Activated T-helper 1 cell treated with anti-CD3 and anti-CD28 coated beads, Interleukin-12 subunit alpha, Interleukin-12 subunit beta, Interleukin-2, Interleukin-4 antibody, amounts not matched to agents 30 ng/mL and 10 ng/mL and 1 ng/mL, durations not matched to agents 14 hours and 24 hours and 36 hours (primary cell): ENCODE measurements around the gene ELFN2. TPM values are rescaled to one million over a fixed set of nuclear protein-coding genes. Genes with fewer than 3 reads are reported as not detected.

Experiments
- DNase-seq: peaks from one replicate; pipeline ENCODE4 v3.0.0; 2021; ENCODE audit warnings: low spot score
- H3K27ac Mint-ChIP-seq: one replicate; pipeline ENCODE4 v1.8.0; 2021; ENCODE audit warnings: mild to moderate bottlenecking, mixed read lengths
- H3K27me3 Mint-ChIP-seq: one replicate; pipeline ENCODE4 v1.8.0; 2022; ENCODE audit warnings: mild to moderate bottlenecking, moderate library complexity, mixed read lengths; ENCODE audit not compliant: insufficient read depth
- H3K36me3 Mint-ChIP-seq: one replicate; pipeline ENCODE4 v1.8.0; 2021; ENCODE audit warnings: low read depth, mixed read lengths
- H3K4me1 Mint-ChIP-seq: one replicate; pipeline ENCODE4 v1.8.0; 2021; ENCODE audit warnings: low read depth, mixed read lengths
- H3K4me3 Mint-ChIP-seq: one replicate; pipeline ENCODE4 v1.8.0; 2021; ENCODE audit warnings: mild to moderate bottlenecking, moderate library complexity, mixed read lengths
- H3K9me3 Mint-ChIP-seq: one replicate; pipeline ENCODE4 v1.8.0; 2021; ENCODE audit warnings: mixed read lengths
- intact Hi-C: fragments of 100-400 bp; cut with micrococcal nuclease; formaldehyde crosslinking; loops from one replicate; pipeline ENCODE4 v1.15.1; 2024
- total RNA-seq: library from RNA; stranded (reverse); gene quantifications from 2 replicates; pipeline ENCODE4 v1.2.3, GENCODE V29; 2022

Gene ELFN2
- total RNA-seq, 1 donor from 2014 or later, result 0.08 TPM

DNA sequence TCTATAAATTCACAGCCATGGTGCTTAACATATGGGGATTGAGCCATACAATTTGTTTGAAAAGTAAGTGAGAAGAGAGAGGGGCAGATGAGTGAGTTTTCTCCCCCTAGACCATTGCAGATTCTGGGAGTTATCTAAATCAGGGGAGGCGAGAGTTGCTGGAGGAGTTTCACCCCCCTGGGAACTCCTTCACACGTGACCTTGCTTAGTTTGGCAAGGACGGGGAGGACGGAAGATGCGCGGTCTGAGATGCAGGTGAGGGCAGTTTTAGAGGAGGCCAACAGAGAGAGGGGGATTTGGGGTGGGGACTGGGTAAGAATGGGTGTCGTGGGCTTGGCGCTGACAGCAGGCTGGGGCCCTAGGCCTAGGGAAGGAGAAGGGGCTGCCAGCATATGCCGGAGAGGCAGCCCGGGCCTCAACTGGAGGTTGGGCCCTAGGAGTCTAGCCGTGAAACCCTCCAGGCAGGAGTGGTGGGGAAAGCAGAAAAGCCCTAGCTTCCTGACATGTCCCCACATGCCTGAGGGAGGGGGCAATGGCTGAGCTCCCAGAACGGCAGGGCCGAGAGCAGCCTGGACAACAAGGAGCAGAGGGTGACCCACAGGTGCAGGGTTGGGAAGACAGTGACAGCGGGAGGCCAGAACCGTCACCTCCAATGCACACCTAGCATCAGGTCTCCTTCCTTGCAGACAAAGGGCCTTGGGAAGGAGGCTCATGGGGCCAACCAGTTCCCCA lies 63.9 kb downstream of the ELFN2 start:
- Mint-ChIP-seq H3K4me1 (no peaks in the 10 kb centered on the region), H3K27ac (peak overlapping the region; percentile 1), H3K27me3 (peaks cover 11% of the 10 kb centered on the region), H3K9me3 (no peaks in the 10 kb centered on the region), H3K4me3 (no peak overlapping the region), H3K36me3 (no peaks in the 10 kb centered on the region)
- no peak for DNase-seq
- intact Hi-C loops, result no loop called here

GRCh38 chr22:37362621-37363020 lies 64.7 kb downstream of the ELFN2 start:
- no peaks in the 10 kb centered on the region for H3K36me3 Mint-ChIP-seq
- H3K27me3 Mint-ChIP-seq, result peaks cover 8% of the 10 kb centered on the region
- intact Hi-C loops, result no loop called here
- H3K4me1 Mint-ChIP-seq, result no peaks in the 10 kb centered on the region
- no peaks in the 10 kb centered on the region for H3K9me3 Mint-ChIP-seq
- H3K27ac Mint-ChIP-seq, result no peak overlapping the region
- no peak overlapping the region for H3K4me3 Mint-ChIP-seq
- DNase-seq, result no peak

DNA sequence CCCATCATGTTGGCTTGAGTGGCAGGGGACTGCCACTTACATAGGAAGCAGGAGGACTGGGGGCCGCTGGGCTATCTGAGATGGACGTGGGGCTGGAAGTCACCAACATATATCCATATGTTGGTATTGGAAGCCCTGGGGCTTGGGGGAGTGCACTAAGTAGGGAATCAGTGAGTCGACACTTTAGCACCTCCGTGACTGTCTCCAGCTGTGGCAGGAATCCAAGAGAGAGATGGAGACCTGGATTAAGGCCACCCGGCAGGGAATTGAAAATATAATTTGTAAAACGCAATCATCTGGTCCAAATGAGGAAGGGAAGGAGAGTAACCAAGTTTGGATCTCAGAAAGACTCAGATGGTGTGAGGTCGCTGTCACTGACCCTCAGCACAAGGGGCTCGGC lies 68.4 kb downstream of the ELFN2 start:
- no peaks in the 10 kb centered on the region for H3K9me3 Mint-ChIP-seq
- H3K27ac Mint-ChIP-seq, result no peak overlapping the region
- H3K4me3 Mint-ChIP-seq, result no peak overlapping the region
- peaks cover 7% of the 10 kb centered on the region for H3K27me3 Mint-ChIP-seq
- no peaks in the 10 kb centered on the region for H3K4me1 Mint-ChIP-seq
- intact Hi-C loops, result no loop called here
- H3K36me3 Mint-ChIP-seq, result no peaks in the 10 kb centered on the region
- no peak for DNase-seq

DNA sequence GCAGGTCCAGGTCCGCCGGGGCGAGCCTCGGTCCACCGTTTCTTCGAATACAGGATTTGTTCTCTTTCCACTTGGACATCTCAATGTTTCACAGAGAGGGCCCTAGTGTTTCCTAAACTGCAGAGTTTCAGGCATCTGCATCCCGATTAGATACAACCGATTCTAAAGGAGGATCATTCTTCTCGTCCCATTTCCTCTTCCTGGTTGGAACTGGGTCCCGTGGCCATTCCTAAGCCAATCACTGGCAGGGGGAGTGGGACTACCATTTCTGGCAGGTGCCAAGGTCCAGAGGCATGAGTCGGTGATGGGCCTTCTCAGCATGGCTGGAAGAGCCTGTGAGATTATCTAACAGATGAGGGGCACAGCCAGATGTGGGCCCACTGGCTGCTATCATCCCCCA lies 68.9 kb downstream of the ELFN2 start:
- intact Hi-C loops, result no loop called here
- Mint-ChIP-seq H3K27me3 (peaks cover 7% of the 10 kb centered on the region), H3K9me3 (no peaks in the 10 kb centered on the region), H3K4me3 (no peak overlapping the region), H3K27ac (peak overlapping the region; percentile 16), H3K36me3 (no peaks in the 10 kb centered on the region), H3K4me1 (no peaks in the 10 kb centered on the region)
- no peak for DNase-seq

- intact Hi-C loops, result no loop called here
- Mint-ChIP-seq H3K4me1 (no peaks in the 10 kb centered on the region), H3K36me3 (no peaks in the 10 kb centered on the region), H3K4me3 (no peak overlapping the region), H3K27ac (no peak overlapping the region), H3K27me3 (peaks cover 7% of the 10 kb centered on the region), H3K9me3 (no peaks in the 10 kb centered on the region)
- no peak for DNase-seq
Observed at GRCh38 chr22:37357446-37358075, 69.7 kb downstream of the ELFN2 start.

- H3K4me3 Mint-ChIP-seq, result no peak overlapping the region
- no peaks in the 10 kb centered on the region for H3K9me3 Mint-ChIP-seq
- no peaks in the 10 kb centered on the region for H3K36me3 Mint-ChIP-seq
- H3K27ac Mint-ChIP-seq, result no peak overlapping the region
- H3K27me3 Mint-ChIP-seq, result peaks cover 10% of the 10 kb centered on the region
- intact Hi-C loops, result no loop called here
- no peak for DNase-seq
- no peaks in the 10 kb centered on the region for H3K4me1 Mint-ChIP-seq
Observed at GRCh38 chr22:37356922-37357321, 70.4 kb downstream of the ELFN2 start.

- no peaks in the 10 kb centered on the region for H3K36me3 Mint-ChIP-seq
- H3K27ac Mint-ChIP-seq, result no peak overlapping the region
- H3K9me3 Mint-ChIP-seq, result no peaks in the 10 kb centered on the region
- H3K27me3 Mint-ChIP-seq, result peaks cover 6% of the 10 kb centered on the region
- H3K4me3 Mint-ChIP-seq, result no peak overlapping the region
- intact Hi-C loops, result no loop called here
- no peak for DNase-seq
- H3K4me1 Mint-ChIP-seq, result no peaks in the 10 kb centered on the region
Observed at GRCh38 chr22:37355174-37355573, 72.1 kb downstream of the ELFN2 start.

GRCh38 chr22:37354670-37355069 lies 72.6 kb downstream of the ELFN2 start:
- Mint-ChIP-seq H3K4me3 (no peak overlapping the region), H3K27ac (no peak overlapping the region), H3K4me1 (no peaks in the 10 kb centered on the region), H3K27me3 (peaks cover 6% of the 10 kb centered on the region), H3K9me3 (no peaks in the 10 kb centered on the region), H3K36me3 (no peaks in the 10 kb centered on the region)
- DNase-seq, result no peak
- intact Hi-C loops, result no loop called here

GRCh38 chr22:37354261-37354660 lies 73.0 kb downstream of the ELFN2 start:
- intact Hi-C loops, result no loop called here
- Mint-ChIP-seq H3K9me3 (no peaks in the 10 kb centered on the region), H3K27me3 (peaks cover 6% of the 10 kb centered on the region), H3K4me3 (no peak overlapping the region), H3K36me3 (no peaks in the 10 kb centered on the region), H3K27ac (no peak overlapping the region), H3K4me1 (no peaks in the 10 kb centered on the region)
- DNase-seq, result no peak

GRCh38 chr22:37353839-37354238 lies 73.4 kb downstream of the ELFN2 start:
- Mint-ChIP-seq H3K4me3 (no peak overlapping the region), H3K4me1 (no peaks in the 10 kb centered on the region), H3K36me3 (no peaks in the 10 kb centered on the region), H3K9me3 (no peaks in the 10 kb centered on the region), H3K27ac (no peak overlapping the region), H3K27me3 (peaks cover 6% of the 10 kb centered on the region)
- no peak for DNase-seq
- intact Hi-C loops, result no loop called here

GRCh38 chr22:37352481-37352880 lies 74.8 kb downstream of the ELFN2 start:
- Mint-ChIP-seq H3K27me3 (peaks cover 12% of the 10 kb centered on the region), H3K36me3 (no peaks in the 10 kb centered on the region), H3K4me1 (no peaks in the 10 kb centered on the region), H3K27ac (no peak overlapping the region), H3K9me3 (no peaks in the 10 kb centered on the region), H3K4me3 (no peak overlapping the region)
- intact Hi-C loops, result no loop called here
- no peak for DNase-seq

DNA sequence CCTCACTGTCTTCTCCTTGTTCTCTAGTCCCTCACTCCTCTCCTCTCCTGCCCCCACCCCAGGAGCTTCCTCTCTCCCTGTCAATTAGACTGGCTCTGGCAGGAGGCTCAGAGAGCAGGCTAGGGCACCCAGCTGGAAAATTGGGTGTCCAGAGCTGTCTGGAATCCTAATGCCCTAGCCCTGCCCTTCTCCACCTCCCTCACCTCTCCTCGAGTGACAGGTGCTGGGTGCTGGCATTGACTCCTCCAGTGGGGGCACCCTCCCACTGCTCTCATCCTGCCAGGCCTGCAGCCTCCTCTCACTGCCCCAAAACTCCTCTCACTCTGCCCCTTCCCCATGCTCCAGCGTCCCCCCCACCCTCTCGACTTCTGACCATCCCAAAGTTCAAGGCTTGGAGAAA lies 76.0 kb downstream of the ELFN2 start:
- Mint-ChIP-seq H3K4me1 (no peaks in the 10 kb centered on the region), H3K27me3 (peaks cover 12% of the 10 kb centered on the region), H3K36me3 (no peaks in the 10 kb centered on the region), H3K27ac (no peak overlapping the region), H3K4me3 (no peak overlapping the region), H3K9me3 (no peaks in the 10 kb centered on the region)
- no peak for DNase-seq
- intact Hi-C loops, result no loop called here

- Mint-ChIP-seq H3K9me3 (no peaks in the 10 kb centered on the region), H3K27me3 (peaks cover 16% of the 10 kb centered on the region), H3K27ac (no peak overlapping the region), H3K4me1 (no peaks in the 10 kb centered on the region), H3K36me3 (no peaks in the 10 kb centered on the region), H3K4me3 (no peak overlapping the region)
- intact Hi-C loops, result no loop called here
- DNase-seq, result no peak
Observed at GRCh38 chr22:37349043-37349814, 78.0 kb downstream of the ELFN2 start.
